K562 (cell line): ENCODE measurements around the gene DDX41. TPM values are rescaled to one million over a fixed set of nuclear protein-coding genes. Genes with fewer than 3 reads are reported as not detected.

Source experiments
- ATAC-seq: fragments of 200-7000 bp; cut with Tn5 transposase; 3 replicates; pipeline ENCODE4 v1.9.1; 2020; ENCODE audit warnings: moderate library complexity
- BruUV-seq: library from RNA; stranded (reverse); fragments of 400-500 nt; replicated peaks from 2 replicates; lab custom pipeline; 2021; lab: Mats Ljungman, UMichigan
- CTCF ChIA-PET: fragments of 300-600 bp; formaldehyde crosslinking; extraction: SDS; loops from one replicate; lab custom pipeline; 2021; ENCODE audit warnings: low intra/inter-chr PET ratio; lab: Yijun Ruan, JAX
- POLR2A ChIA-PET: fragments of 300-600, 350-650 bp; sonication (Branson Sonifier 250); formaldehyde crosslinking; extraction: SDS; loops from one replicate; lab custom pipeline; 2021; ENCODE audit warnings: antibody characterized with exemption, inconsistent platforms; lab: Yijun Ruan, JAX
- DNase-seq, 4 experiments: peaks; one replicate each; pipeline versions ENCODE4 v3.0.0 to v3.0.0-alpha.2; 2011 to 2018; ENCODE audit warnings: low spot score in 3 of 4, mixed read lengths in 3 of 4; ENCODE audit errors: extremely low read depth in 1 of 4
- FAIRE-seq: peaks from 2 replicates; lab custom pipeline; 2011; peaks lifted over from hg19 to GRCh38; lab: Jason Lieb, UNC
- H2AFZ ChIP-seq: 2 replicates; pipeline ENCODE4 v1.6.0; 2011; ENCODE audit warnings: low read depth, low read length, control low read depth, inconsistent platforms
- H3K27ac ChIP-seq: fragments of 200-600 bp; 3 replicates; pipeline ENCODE4 v1.8.0; 2011; ENCODE audit warnings: low read depth, mild to moderate bottlenecking, control low read depth, inconsistent platforms, low read length, moderate library complexity, mixed read lengths; ENCODE audit errors: extremely low read depth
- H3K27me3 ChIP-seq, 2 experiments: fragments of 300-600 bp in 1 of 2; 2 replicates in 1 of 2; 3 replicates in 1 of 2; pipeline versions ENCODE4 v1.6.0 to v1.8.0; 2011; ENCODE audit warnings: inconsistent platforms in 2 of 2, low read length in 2 of 2, mild to moderate bottlenecking in 1 of 2, mixed read lengths in 1 of 2, moderate library complexity in 1 of 2; ENCODE audit not compliant: control insufficient read depth in 2 of 2, insufficient read depth in 2 of 2
- H3K36me3 ChIP-seq: fragments of 300-600 bp; 3 replicates; pipeline ENCODE4 v1.8.0; 2011; ENCODE audit warnings: mild to moderate bottlenecking, low read length, inconsistent platforms; ENCODE audit not compliant: control insufficient read depth, insufficient read depth
- H3K4me1 ChIP-seq, 2 experiments: fragments of 200-600 bp in 1 of 2; replicated peaks in 1 of 2; 2 replicates in 1 of 2; 3 replicates in 1 of 2; pipeline versions ENCODE4 v1.5.1 to v1.8.0; 2011; ENCODE audit warnings: inconsistent platforms in 2 of 2, low read length in 2 of 2, mild to moderate bottlenecking in 1 of 2, mixed read lengths in 1 of 2, moderate library complexity in 1 of 2; ENCODE audit not compliant: control insufficient read depth in 2 of 2, insufficient read depth in 2 of 2
- H3K4me2 ChIP-seq: 2 replicates; pipeline ENCODE4 v1.6.1; 2011; ENCODE audit warnings: low read length, control low read depth, inconsistent platforms, mixed read lengths; ENCODE audit not compliant: insufficient read depth
- H3K4me3 ChIP-seq: fragments of 200-600 bp; sonication (generic), shearing (Covaris generic); 2 replicates; pipeline ENCODE4 v1.5.1; 2016; ENCODE audit warnings: control low read depth, inconsistent platforms
- H3K79me2 ChIP-seq: fragments of 200-600 bp; 3 replicates; pipeline ENCODE4 v1.8.0; 2011; ENCODE audit warnings: low read length, inconsistent platforms; ENCODE audit not compliant: control insufficient read depth, insufficient read depth
- H3K9ac ChIP-seq, 2 experiments: 2 replicates each; pipeline versions ENCODE4 v1.6.0 to v1.6.1; 2011; ENCODE audit warnings: low read depth in 2 of 2, low read length in 2 of 2, control low read depth in 1 of 2, inconsistent platforms in 1 of 2, mild to moderate bottlenecking in 1 of 2, mixed read lengths in 1 of 2; ENCODE audit not compliant: insufficient read depth in 1 of 2
- H3K9me1 ChIP-seq: one replicate; pipeline ENCODE4 v1.6.0; 2011; ENCODE audit warnings: inconsistent platforms, mild to moderate bottlenecking, low read length, moderate library complexity; ENCODE audit not compliant: control insufficient read depth, insufficient read depth
- H3K9me3 ChIP-seq: replicated peaks from 2 replicates; pipeline ENCODE4 v1.5.1; 2011; ENCODE audit warnings: low read depth, low read length, inconsistent platforms; ENCODE audit not compliant: control insufficient read depth, insufficient read depth
- H4K20me1 ChIP-seq: replicated peaks from 2 replicates; pipeline ENCODE4 v1.6.1; 2011; ENCODE audit warnings: low read length, inconsistent platforms, mixed read lengths; ENCODE audit not compliant: control insufficient read depth, insufficient read depth
- PHF21A ChIP-seq: fragments of 450-650 bp; IDR thresholded peaks from 2 replicates; pipeline ENCODE4 v1.6.1; 2017; ENCODE audit warnings: low read depth, borderline replicate concordance
- POLR2G ChIP-seq: fragments of 200-400 bp; formaldehyde crosslinking; IDR thresholded peaks from 2 replicates; pipeline ENCODE4 v1.6.1; 2017; ENCODE audit warnings: low read depth, mild to moderate bottlenecking, antibody characterized with exemption, low read length, moderate library complexity
- TAF1 ChIP-seq: IDR thresholded peaks from 2 replicates; pipeline ENCODE4 v1.6.1; 2011; ENCODE audit warnings: mild to moderate bottlenecking, low read length, moderate library complexity; ENCODE audit not compliant: insufficient read depth, control insufficient read depth, severe bottlenecking; ENCODE audit errors: extremely low read depth
- WGBS: fragments of 100-300 bp; shearing (Covaris generic); methylation state at CpG from one replicate; pipeline ENCODE4 v1.1.6; 2016; ENCODE audit warnings: low coverage, mixed read lengths; ENCODE audit not compliant: insufficient coverage; ENCODE audit errors: missing lambda C conversion rate; 5-methylcytosine and 5-hydroxymethylcytosine counted together
- in situ Hi-C: fragments of 300-500 bp; cut with MboI; formaldehyde crosslinking; loops from 4 replicates; pipeline ENCODE4 v1.15.0; 2018; ENCODE audit warnings: inconsistent platforms, mixed read lengths
- intact Hi-C: fragments of 100-400 bp; cut with micrococcal nuclease; formaldehyde crosslinking; loops from 2 replicates; pipeline ENCODE4 v1.14.2; 2022
- polyA plus RNA-seq, 8 experiments: library from polyadenylated mRNA; depleted of rRNA in 4 of 8; stranded (reverse) in 5 of 8; unstranded in 3 of 8; fragments of >200 nt; fragmentation: Nextera tagmentation in 2 of 8; fragmentation: Illumina TruSeq in 1 of 8; extraction: Ambion mirVana in 2 of 8; extraction: Trizol in 1 of 8; gene quantifications; 2 replicates each; pipeline versions ENCODE4 v1.2.1 to v1.2.3, GENCODE V29; 2011 to 2014; ENCODE audit warnings: inconsistent platforms in 1 of 8, missing spikeins in 1 of 8
- total RNA-seq, 7 experiments: library from RNA; depleted of rRNA in 6 of 7; stranded (reverse); fragments of >200 nt in 6 of 7; fragmentation: Illumina TruSeq in 2 of 7; extraction: Trizol in 2 of 7; gene quantifications; 2 replicates each; pipeline versions ENCODE4 v1.2.1 to v1.2.3, GENCODE V29; 2011 to 2021; ENCODE audit warnings: low replicate concordance in 1 of 7
- TF ChIP-seq, protein P1 (sequence below): fragments of 450-650 bp; formaldehyde crosslinking; IDR thresholded peaks from 2 replicates; pipeline ENCODE4 v1.4.0; 2022; ENCODE audit warnings: mild to moderate bottlenecking, moderate library complexity

The DDX41 gene
- total and polyA plus RNA-seq, 9 of the 15 experiments (the other 6 are each of a cell fraction or from before 2014, with no cell fraction given) = 38.2 to 284 (median 116) TPM

DNA sequence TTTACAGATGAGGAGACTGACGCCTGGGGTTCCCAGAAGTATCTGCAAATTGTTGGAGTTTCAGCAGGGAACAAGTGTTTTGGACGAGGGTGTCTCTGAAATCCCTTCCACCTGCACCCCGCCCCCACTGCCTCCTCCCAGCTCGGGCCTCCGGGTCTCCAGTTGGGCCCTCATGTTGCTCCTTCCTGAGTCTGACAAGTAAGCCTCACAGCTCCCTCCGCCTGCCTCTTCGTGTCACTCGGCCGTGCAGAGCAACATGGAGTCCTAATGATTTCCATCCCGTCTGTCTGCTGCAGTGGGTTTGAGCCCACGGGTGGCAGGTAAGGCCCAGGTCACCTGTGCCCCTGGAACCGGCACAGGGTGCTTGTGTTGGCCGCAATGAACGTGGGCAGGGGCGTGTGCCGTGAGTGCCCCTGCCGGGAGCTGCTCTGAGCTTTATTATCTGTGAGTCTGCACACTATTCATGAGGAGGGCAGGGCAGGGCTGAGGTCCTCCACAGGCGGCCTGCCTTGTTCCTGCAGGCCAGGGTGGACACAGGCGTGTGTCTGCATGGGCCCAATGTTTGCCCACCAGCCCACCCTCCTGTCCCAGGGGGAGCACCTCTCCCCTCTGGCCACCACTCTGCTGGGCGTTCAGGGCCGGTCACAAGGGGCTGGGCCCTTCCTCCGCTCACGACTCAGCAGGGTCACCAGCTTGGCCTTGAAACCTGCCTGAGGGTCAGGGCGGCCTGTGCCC is 13.2 kb downstream of the DDX41 start:
- TF ChIP-seq POLR2G (peak; percentile 40; the same call in 1 of the 2 replicates), PHF21A (no peak)
- H3K4me1 ChIP-seq = peaks cover 24 to 64% of the 10 kb centered on the region in 2 experiments
- CTCF ChIA-PET = no interaction called here
- DNase-seq = no peak
- H3K9ac ChIP-seq = peak overlapping the region in 1 of 2 experiments; percentile 73; a peak in 2 of 4 replicates
- FAIRE-seq = no peak
- peaks cover 22% of the 10 kb centered on the region for H3K36me3 ChIP-seq
- no TSS peak for BruUV-seq
- no peak overlapping the region for H3K4me3 ChIP-seq
- H3K9me1 ChIP-seq = no peaks in the 10 kb centered on the region
- in situ Hi-C loops (no loop called here), intact Hi-C loops (no loop called here)
- no peak overlapping the region for H3K4me2 ChIP-seq
- no peaks in the 10 kb centered on the region for H3K27me3 ChIP-seq
- H4K20me1 ChIP-seq = no peaks in the 10 kb centered on the region
- H2AFZ ChIP-seq = no peak overlapping the region
- ATAC-seq = no peak
- POLR2A ChIA-PET = interaction anchor here (1.0 to 1.6 kb wide), 3 partner anchors 11 to 19 kb away, joined by 3 to 5 read pairs (median 3); partner anchors contain the start of gene DDX41
- 58% methylated on average over 20 of the region's 24 CpGs for WGBS
- no peaks in the 10 kb centered on the region for H3K9me3 ChIP-seq
- no peak overlapping the region for H3K27ac ChIP-seq
- peaks cover 7% of the 10 kb centered on the region; the same call in 2 of the 3 replicates for H3K79me2 ChIP-seq

DNA sequence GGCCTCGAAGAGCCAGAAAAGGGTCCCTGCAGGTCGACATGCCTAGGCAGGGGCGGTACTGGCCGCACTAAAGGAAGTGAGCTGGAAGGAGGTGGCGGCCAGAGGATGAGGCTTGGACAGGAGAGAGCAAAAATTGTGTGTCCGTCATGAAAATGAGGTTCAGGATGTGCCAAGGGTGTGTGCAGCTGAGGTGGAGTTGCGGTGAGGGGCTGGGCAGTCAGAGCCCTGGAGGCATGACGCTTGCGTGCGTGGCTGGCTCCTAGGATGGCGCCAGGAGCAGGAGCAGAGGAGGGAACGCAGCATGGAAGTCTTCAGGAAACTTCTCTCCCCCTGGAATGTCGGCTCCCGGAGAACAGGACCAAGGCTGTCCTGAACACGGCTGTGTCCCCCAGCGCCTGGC is 13.9 kb downstream of the DDX41 start:
- peak overlapping the region in 1 of 2 experiments; percentile 36; a peak in 2 of 4 replicates for H3K9ac ChIP-seq
- H3K36me3 ChIP-seq = peaks cover 16% of the 10 kb centered on the region
- H3K27ac ChIP-seq = no peak overlapping the region
- DNase-seq (no peak), ATAC-seq (no peak), FAIRE-seq (no peak)
- no peaks in the 10 kb centered on the region for H3K9me1 ChIP-seq
- no peak overlapping the region for H2AFZ ChIP-seq
- no TSS peak for BruUV-seq
- in situ Hi-C loops = no loop called here
- peaks cover 6% of the 10 kb centered on the region; the same call in 1 of the 3 replicates for H3K79me2 ChIP-seq
- peaks cover 23 to 64% of the 10 kb centered on the region in 2 experiments for H3K4me1 ChIP-seq
- H3K4me2 ChIP-seq = no peak overlapping the region
- no peaks in the 10 kb centered on the region for H4K20me1 ChIP-seq
- no peaks in the 10 kb centered on the region for H3K9me3 ChIP-seq
- H3K27me3 ChIP-seq = no peaks in the 10 kb centered on the region
- ChIA-PET CTCF (no interaction called here), POLR2A (interaction anchor here (1.0 to 1.6 kb wide), 3 partner anchors 12 to 19 kb away, joined by 3 to 5 read pairs (median 3); partner anchors contain the start of gene DDX41)
- no peak overlapping the region for H3K4me3 ChIP-seq
- 74% methylated on average over 16 of the region's 16 CpGs for WGBS
- intact Hi-C loops = no loop called here
- TF ChIP-seq TAF1 = no peak
- TF ChIP-seq, protein P1, sequence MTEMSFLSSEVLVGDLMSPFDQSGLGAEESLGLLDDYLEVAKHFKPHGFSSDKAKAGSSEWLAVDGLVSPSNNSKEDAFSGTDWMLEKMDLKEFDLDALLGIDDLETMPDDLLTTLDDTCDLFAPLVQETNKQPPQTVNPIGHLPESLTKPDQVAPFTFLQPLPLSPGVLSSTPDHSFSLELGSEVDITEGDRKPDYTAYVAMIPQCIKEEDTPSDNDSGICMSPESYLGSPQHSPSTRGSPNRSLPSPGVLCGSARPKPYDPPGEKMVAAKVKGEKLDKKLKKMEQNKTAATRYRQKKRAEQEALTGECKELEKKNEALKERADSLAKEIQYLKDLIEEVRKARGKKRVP (CRISPR knock-in tag) = no peak
